Anterior cingulate cortex (tissue), 58 donors: ENCODE results near the gene NOX5.
"Not testable (repeated sequence)": the region's sequence is repeated elsewhere in the genome, so short reads cannot be mapped to it uniquely, and the experiment has no call there.

Source experiments
- DNase-seq, 58 donors: peaks; one replicate each; lab custom pipeline; 2025; lab: John Stamatoyannopoulos, UW

NOX5 gene

GRCh38 chr15:69045802-69046201 is 31.3 kb downstream of the NOX5 start:
- DNase-seq = no peak

GRCh38 chr15:69046781-69047180 is 32.3 kb downstream of the NOX5 start:
- DNase-seq = no peak

GRCh38 chr15:69049976-69050375 is 35.5 kb downstream of the NOX5 start:
- no peak for DNase-seq

- DNase-seq = no peak
Observed at GRCh38 chr15:69055251-69055650, 40.8 kb downstream of the NOX5 start.

GRCh38 chr15:69056365-69056764 is 41.9 kb downstream of the NOX5 start:
- DNase-seq = no peak

GRCh38 chr15:69058830-69059556 is 44.5 kb downstream of the NOX5 start:
- peak in 56 of 58 donors; percentile 16 to 97 (median 75) for DNase-seq

- DNase-seq = no peak
Observed at GRCh38 chr15:69059557-69059943, 45.1 kb downstream of the NOX5 start.

- no peak for DNase-seq
Observed at GRCh38 chr15:69060041-69060481, 45.6 kb downstream of the NOX5 start.

- no peak for DNase-seq
Observed at GRCh38 chr15:69060744-69061143, 46.2 kb downstream of the NOX5 start.

GRCh38 chr15:69061414-69061842 is 46.9 kb downstream of the NOX5 start:
- DNase-seq = no peak

- DNase-seq = no peak
Observed at GRCh38 chr15:69064649-69065048, 50.2 kb downstream of the NOX5 start.

- no peak for DNase-seq
Observed at GRCh38 chr15:69066007-69066995, 51.8 kb downstream of the NOX5 start.

- DNase-seq = no peak
Observed at GRCh38 chr15:69067296-69067695, 52.8 kb downstream of the NOX5 start.

GRCh38 chr15:69068157-69068556 is 53.7 kb downstream of the NOX5 start:
- DNase-seq = no peak

GRCh38 chr15:69069290-69069689 is 54.8 kb downstream of the NOX5 start:
- not testable (repeated sequence) for DNase-seq

- no peak for DNase-seq
Observed at GRCh38 chr15:69069996-69070395, 55.5 kb downstream of the NOX5 start.

GRCh38 chr15:69070396-69070795 is 55.9 kb downstream of the NOX5 start:
- no peak for DNase-seq

- no peak for DNase-seq
Observed at GRCh38 chr15:69071260-69071659, 56.8 kb downstream of the NOX5 start.

GRCh38 chr15:69072906-69073305 is 58.4 kb downstream of the NOX5 start:
- DNase-seq = peak in 1 of 58 donors; percentile 4

- peak in 9 of 58 donors; percentile 4 to 20 (median 13) for DNase-seq
Observed at GRCh38 chr15:69074001-69074842, 59.7 kb downstream of the NOX5 start.
